Endometrial microvascular endothelial cells (primary cell): Measurements from ENCODE around the gene CRTAC1. TPM values are rescaled to one million over a fixed set of nuclear protein-coding genes. Genes with fewer than 3 reads are reported as not detected.

Source experiments
- in situ Hi-C: cut with HindIII; loops from 2 replicates; pipeline ENCODE4 v1.10.0; 2017; ENCODE audit warnings: low sequenced_read_pairs, low pct_unique_long_range_greater_than_20kb; ENCODE audit errors: inconsistent ontology term
- total RNA-seq: library from RNA; depleted of rRNA; stranded (reverse); fragments of >200 nt; gene quantifications from one replicate; pipeline ENCODE4 v1.2.3, GENCODE V29; 2015; ENCODE audit errors: inconsistent ontology term

The CRTAC1 gene
- total RNA-seq, 1 donor from 2014 or later: not detected

DNA sequence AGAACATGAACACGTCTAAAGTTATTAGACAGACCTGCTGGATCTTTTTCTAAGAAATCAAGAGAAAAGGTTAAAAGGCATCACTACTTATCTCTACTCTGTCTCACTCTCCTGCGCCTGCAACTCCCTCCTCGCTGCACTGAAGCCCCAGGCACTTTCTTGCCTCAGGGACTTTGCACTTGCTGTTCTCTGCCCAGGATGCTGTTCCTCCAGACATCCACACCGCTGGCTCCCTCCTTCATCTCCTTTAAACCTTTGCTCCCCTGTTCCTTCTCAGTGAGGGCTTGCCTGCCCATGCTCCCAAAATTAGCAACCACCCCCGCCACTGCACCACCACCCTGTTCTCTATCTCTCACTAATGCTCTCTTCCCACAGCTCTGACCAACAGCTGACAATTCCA lies 93.4 kb downstream of the CRTAC1 start:
- in situ Hi-C loops: no loop called here

DNA sequence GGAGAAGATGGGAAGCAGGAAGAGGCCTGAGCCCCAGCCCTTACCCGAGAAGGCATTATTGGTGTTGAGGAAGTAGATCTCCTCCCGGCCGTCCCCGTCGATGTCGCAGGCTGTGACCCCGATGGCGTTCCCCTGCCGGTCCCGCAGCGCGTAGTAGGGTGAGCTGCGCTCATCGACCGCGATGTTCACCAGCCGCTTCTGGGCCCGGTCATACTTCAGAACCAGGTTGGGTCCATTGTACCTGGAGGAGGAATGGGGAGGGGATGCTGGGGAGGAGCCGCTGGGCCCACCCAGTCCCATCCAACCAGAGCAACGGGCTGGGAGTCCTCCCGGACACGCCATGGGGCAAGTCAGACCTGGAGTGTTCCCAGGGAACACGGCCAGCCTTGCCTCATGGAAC lies 94.3 kb downstream of the CRTAC1 start:
- in situ Hi-C loops: no loop called here

DNA sequence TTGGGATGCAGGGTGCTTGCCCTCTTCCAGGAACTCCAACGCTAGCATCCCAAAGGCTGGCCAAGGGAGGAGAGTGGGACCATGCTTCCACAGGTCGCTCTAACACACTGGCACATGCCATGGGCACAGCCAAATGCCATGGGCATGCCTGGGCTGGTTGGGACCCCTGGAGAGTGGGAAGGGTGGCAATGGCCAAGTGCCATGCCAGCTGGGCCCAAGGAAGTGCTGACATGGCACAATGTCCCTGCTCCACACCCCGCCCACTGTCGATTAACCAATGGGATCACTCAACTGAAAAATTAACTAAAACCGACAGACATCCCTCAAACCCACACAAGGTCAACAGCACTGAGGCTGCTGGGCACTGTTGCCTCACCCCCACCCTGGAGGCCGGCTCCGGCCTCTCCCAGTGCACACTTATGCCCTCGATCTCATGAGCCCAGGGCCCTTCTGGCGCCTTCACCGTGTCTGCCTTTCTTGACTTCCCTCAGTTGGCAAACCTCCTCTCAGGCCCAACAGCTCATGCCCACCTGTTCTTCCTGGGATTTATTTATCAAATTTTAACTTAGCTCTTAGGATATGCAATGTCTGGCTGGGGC lies 97.4 kb downstream of the CRTAC1 start:
- in situ Hi-C loops: no loop called here

DNA sequence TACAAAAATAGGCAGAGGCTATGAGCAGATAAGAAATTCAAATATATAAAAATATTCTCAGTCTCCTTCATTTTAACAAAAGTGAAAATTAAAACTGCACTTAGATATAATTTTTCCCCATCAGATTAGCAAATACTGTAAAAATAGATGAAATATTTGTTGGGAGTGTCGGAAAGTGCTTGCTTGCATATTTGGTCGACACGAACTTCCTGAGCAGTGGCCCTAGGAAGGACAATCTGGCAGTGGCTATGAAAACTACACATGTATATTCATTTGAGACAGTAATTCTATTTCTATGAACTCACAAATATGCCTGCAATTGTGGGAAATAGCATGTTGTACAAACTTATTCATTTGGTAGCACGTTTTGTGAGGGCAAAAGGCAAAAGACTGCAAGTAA lies 99.4 kb downstream of the CRTAC1 start:
- in situ Hi-C loops: no loop called here

DNA sequence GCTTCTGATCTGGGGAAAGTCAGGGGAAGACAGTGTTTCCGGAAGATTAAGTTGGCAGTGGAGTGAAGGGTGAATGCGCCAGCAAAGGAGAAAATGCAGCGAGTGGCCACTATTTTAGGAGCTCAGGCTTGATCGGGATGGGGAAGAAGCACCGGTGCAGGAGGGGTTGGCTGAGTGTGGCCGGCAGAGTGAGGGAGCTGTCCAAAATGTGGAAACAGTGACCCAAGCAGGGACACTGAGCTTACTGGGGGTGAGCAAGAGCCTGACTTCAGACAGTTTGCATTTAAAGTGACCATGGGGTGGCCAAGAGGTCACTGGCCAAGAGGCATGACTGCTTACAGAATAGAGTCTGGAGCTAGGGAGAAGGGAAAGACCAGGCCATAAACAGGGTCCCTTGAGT lies 101.5 kb downstream of the CRTAC1 start:
- in situ Hi-C loops: no loop called here

DNA sequence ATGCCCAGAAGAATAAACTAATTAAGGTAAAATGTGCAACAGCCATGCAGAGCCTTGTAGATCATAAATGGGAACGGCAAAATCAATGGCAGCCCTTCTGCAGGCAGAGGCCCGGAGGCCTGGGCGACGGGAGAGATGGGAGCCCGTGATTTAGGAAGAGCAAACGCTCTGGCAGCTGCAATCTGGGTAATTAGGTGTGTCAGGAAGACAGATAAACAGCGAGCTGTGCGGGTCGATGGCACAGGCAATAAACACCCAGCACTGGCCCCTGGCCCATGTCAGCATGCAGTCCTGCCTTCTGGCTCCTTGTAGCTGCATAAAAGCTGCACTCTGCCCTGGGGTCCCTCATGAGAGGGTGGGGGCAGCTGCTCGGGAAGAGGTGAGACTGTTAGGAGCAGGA lies 102.8 kb downstream of the CRTAC1 start:
- in situ Hi-C loops: no loop called here

DNA sequence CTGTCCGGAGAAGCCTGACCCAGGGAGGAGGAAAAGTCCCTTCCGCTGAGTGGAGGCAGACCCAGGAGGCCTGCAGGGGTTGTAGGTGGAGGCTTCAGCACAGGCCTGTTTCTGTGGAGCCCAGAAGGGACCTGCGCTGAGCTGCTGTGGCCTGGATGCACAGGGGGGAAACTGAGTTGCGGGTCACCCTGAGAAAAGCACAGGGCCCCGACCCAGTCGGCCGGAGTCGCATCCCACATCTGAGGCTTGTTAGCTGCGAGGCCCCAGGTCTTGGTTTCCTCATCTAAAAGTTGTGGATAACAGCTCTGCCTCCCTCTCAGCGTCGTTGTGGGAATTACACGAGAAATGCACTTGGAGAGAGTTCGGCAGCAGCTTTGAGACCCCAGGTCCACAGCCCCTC lies 104.4 kb downstream of the CRTAC1 start:
- in situ Hi-C loops: no loop called here

DNA sequence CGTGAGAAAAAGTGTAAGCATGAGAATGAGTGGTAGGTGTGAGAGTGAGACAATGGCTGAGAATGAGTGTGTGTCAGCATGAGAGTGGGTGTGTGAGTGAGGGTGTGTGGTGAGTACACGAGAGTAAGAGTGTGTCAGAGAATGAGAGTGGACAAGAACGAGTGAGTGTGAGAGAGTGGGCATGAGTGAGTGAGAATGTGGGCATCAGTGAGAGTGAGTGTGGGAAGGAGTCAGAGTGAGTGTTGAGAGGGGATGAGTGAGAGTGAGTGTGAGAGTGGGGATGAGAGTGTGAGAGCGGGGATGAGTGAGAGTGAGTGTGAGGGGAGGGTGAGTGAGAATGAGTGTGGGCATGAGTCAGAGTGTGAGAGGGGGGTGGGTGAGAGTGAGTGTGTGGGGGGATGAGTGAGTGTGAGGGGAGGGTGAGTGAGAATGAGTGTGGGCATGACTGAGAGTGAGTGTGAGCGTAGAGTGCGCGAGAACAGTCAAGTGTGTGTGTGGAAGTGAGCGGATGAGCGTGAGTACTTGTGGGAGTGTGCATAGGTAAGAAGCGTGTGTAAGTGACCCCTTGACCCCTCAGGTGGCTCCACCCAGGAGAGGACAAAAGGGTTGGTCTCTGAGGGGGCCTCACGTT lies 105.0 kb downstream of the CRTAC1 start:
- in situ Hi-C loops: no loop called here

DNA sequence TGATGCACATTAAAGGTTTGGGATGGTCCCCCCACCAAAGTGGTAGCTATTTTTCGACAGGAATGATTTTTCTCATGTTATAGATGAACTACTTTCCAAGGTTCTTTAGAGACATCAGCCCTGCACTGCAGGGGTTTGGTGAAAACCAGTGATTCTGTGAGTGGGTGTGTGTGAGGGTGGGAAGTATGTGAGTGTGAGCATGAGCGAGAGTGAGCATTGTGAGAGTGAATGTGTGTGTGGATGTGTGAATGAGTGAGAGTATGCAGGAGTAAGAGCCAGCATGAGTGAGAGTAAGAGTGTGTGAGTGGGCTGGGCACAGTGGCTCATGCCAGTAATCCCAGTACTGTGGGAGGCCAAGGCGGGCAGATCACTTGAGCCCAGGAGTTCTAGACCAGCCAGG lies 105.7 kb downstream of the CRTAC1 start:
- in situ Hi-C loops: no loop called here

DNA sequence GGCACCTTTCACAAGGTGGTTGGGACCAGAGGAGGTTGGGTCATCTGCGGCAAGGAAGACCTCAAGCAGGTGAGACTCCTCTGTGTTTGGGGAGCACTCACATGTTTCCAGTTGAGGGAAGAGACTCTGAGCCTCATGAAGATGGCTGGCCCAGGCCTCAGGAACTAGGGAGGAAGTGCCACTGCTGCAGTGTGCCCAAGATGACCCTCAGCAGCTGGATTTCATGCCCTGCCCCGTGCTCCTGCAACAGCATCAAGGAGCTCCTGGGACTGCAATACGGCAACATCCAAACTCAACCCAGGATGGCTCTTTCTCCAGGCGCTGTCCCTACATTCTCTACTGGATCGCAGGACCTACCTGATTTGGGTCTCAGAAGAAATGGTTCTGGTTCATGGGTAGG lies 106.9 kb downstream of the CRTAC1 start:
- in situ Hi-C loops: no loop called here

DNA sequence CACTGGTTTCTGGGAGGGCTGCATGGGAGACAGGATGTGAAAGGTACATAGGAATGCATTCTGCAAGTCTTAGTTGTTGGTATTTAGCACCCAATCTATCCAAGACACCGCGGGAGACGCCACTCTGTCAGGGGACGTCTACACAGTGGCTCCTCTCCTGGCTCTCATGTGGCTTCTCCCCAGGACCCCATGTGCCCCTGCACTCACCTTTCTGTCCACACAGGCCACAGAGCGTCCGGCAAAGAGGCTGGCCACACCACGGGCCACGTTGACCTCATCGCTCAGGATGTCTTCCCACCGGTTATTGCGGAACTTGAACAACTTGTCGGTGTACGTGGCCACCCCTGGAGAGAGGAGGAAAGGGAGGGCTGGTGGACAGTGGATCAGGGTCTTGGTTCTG lies 107.4 kb downstream of the CRTAC1 start:
- in situ Hi-C loops: no loop called here

DNA sequence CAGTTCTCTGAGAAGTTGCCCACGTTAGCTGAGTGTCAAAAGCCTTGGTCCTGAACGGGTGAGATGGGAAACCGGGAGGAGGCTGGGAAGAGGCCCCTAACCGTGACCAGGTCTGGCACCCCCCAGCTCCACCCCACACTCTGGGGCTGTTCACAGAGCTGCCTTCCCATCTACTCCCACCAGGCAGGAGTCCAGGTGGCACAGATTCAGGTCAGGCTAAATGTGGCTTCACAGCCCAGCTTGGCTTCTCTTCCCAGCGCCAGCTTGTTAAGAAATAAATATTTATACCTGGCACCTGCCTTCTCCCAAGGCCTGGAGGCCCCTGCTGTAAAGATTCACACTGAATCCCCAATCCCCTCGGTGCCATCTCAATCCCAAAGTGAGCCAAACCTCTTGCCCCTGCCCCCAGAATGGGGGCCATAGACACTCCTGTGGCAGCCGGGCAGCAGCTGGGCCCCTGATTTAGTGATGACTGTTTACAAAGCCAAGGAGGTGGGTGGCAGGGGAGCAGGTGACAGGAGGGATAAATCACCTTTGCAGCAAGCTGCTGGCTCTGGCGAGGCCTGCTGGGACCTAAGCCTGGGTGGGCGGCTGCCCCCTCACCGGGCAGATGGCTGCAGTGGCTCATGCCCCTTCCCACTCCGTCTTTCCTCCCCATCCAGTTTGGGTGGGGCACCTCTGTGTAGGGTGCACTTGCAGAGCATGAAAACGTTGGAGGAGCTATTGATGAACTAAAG lies 108.2 kb downstream of the CRTAC1 start:
- in situ Hi-C loops: no loop called here

DNA sequence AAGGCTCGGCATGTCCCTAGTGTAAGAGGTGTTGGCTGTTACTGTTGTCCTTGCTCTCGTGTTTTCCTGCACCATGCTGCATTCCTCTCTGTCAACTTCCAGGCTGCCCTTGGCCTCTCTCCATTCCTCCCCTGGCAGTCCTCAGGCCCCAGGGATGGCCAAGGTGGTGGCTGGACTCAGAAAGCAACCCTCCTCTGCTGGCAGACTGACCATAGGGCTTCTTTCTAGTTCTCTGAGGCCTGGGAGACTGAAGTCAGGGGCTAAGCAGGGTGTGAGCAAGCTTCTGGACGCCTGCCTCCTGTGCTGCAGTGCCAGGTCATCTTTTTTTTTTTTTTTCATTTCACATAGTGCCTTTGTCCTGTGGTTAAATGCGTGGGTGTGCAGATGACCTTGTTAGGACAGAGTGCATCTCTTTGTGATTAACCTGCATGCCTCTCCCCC lies 108.8 kb downstream of the CRTAC1 start:
- in situ Hi-C loops: no loop called here

DNA sequence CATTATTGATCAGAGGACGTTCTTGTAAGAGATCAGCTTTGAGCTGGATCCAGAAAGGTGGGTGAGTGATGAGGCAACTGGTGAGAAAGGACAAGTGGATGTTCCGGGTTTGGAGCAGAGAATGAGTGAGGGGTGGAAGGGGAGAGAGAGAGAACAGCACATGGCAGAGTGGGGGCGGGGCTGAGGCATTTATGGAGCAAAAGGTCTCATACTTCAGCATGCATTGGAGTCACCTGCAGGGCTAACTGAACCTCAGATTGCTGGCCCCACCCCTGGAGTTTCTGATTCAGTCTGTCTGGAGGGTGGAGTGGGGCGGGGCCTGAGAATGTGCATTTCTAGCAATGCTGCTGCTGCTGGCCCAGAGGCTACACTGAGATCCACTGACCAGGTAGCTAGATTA lies 109.6 kb downstream of the CRTAC1 start:
- in situ Hi-C loops: no loop called here

DNA sequence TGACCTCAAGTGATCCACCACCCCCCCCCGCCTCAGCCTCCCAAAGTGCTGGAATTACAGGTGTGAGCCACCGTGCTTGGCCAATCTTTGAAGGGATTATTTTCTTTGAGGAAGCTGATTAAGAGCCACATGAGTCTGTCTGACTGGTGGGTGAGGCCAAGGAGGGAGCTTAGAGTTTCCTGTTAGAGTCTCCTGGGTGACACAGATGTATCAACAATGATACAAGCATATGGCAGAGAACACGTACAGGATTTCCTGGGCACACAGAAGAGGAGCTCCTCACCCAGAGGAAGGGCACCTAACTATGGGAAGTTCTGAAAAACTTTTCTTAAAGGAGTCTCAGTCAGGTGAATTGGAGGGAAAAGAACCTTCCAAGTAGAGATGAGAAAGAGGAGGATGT lies 111.4 kb downstream of the CRTAC1 start:
- in situ Hi-C loops: no loop called here

DNA sequence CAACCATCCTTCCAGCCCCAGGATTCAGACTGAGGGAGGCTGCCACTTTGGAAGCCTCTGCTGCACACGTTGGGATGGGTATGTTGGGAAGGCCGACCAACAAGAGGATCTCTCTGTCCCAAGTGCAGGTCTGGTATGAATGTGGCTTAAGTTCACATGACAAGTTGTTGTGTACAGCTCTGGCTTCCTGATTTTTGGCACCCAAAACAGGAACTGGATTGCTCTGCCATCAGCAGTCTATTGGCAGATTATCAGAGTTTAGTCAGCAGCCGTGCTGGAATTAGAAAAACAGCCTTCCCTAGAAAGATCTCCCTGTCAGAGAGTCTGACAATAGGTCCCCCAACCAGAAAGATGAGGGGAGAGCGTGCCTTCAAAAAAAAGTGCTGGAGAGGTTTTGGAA lies 113.8 kb downstream of the CRTAC1 start:
- in situ Hi-C loops: no loop called here

DNA sequence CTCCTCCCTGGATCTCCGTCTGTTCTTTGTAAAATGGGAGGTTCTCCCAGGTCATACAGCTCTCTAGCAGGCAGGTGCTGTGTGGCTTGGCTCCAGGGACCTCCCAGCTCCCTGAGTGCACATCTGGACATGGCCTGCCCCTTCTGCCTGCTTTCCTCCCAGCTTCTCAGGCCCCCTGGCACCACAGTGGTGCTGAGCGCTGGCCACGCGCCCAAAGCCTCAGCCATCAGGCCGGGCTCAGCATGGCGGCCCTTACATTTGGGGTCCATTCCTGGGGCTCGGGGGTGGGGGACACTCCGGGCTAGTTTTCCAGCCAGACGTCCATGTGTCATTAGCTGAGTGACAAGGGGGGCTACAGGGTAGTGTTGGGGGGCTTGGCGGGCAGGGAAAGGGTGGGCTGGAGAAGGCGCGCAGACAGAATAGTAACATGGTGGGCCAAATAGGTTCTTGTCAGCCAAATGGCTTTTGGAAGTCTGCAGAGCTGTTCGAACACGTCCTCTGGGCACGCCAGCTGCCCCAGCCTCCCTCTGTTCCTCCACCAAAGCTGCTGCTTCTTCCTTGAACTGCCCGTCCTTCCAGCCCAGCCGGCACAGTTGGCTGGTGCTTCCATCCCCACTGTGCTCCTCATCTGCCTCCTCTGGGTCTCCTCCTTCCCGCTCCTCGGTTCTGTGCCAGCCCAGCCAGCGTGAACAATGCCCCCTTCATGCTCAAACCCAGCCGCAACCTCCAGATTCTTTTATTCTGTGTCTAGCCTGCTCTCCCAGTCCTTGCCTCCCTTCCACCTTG lies 114.9 kb downstream of the CRTAC1 start:
- in situ Hi-C loops: no loop called here

DNA sequence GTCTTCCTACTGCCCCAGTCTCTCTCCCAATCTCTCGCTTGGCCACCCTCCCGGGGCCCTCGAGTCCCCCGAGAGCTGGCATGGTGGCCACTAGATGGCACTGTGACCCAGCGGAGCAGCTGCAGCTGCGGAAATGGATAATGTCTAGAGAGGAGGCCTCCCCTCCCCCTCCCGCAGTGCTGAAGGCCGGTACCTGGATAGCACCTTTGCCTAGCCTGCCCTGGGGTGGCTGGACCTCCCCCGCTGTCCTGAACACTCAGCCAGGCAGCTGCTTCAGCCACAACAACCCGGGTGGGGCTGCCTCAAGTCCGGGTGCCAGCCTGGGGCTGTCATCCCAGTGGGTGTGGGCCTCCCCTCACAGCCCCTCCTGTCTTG lies 115.6 kb downstream of the CRTAC1 start:
- in situ Hi-C loops: no loop called here

DNA sequence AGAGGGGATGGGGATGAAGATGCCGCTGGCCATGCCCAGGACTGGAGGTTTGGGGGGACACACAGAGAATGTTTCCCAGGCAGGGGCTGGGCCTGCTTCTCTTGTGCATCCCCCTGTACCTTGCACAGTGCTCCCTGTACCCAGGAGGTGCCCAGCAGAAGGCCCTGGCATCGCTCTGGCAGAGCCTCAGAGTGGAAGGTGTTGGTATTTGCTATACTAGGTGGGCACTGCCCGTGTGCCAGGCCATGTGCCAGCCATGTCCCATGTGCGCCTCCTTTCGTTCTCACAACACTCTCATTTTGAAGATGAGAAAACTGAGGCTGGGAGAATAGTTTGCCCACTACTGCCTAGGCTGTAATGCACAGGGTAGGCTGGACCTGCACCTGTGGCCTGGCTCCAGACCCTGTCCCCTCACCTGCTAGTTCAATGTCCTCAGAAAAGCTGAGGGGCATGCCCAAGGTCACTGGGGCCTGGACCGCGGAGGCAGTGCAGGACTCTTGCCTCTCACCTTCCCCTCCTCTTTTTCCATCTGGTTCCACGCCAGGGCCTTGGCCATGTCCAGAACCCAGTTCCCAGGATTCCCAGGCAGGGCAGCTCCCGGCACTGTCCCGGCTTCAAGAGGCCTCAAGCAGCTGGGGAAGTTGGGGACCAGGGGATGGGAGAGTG lies 116.1 kb downstream of the CRTAC1 start:
- in situ Hi-C loops: no loop called here
